GM12872 (cell line): ENCODE results near the gene GALNT12.

ENCODE experiments used
- CTCF ChIP-seq: IDR thresholded peaks from 3 replicates; pipeline ENCODE4 v1.5.1; 2011; ENCODE audit warnings: low read depth, mild to moderate bottlenecking, low read length, moderate library complexity; ENCODE audit not compliant: insufficient read depth

GALNT12 gene

GRCh38 chr9:98768344-98768743, 39.1 kb upstream of the GALNT12 start:
- TF ChIP-seq CTCF = no peak

GRCh38 chr9:98770717-98771116, 36.8 kb upstream of the GALNT12 start:
- no peak for TF ChIP-seq CTCF

- no peak for TF ChIP-seq CTCF
These were observed 36.1 kb upstream of the GALNT12 start for GRCh38 chr9:98771209-98771874.

- no peak for TF ChIP-seq CTCF
These were observed 34.9 kb upstream of the GALNT12 start for GRCh38 chr9:98772364-98773155.

GRCh38 chr9:98773721-98774120, 33.7 kb upstream of the GALNT12 start:
- TF ChIP-seq CTCF = 0 out of 3 replicates have a peak, but pooled peaks have one; percentile 11

GRCh38 chr9:98774746-98775145, 32.7 kb upstream of the GALNT12 start:
- TF ChIP-seq CTCF = peak; percentile 70

GRCh38 chr9:98775831-98776441, 31.5 kb upstream of the GALNT12 start:
- peak; percentile 71 for TF ChIP-seq CTCF
